ENCODE data around the gene CCBE1. TPM values are rescaled to one million over a fixed set of nuclear protein-coding genes. Genes with fewer than 3 reads are reported as not detected.
"Not testable (repeated sequence)": the region's sequence is repeated elsewhere in the genome, so short reads cannot be mapped to it uniquely, and the experiment has no call there.

CCBE1 gene
- polyA plus RNA-seq, 3 donors, result 33.4 to 39.4 (median 34.8) TPM

GRCh38 chr18:59717291-59717690 lies 20.1 kb upstream of the CCBE1 start:
- no peak for DNase-seq (ENCODE audit: low read depth in 3 of 3, low spot score in 2 of 3)

GRCh38 chr18:59715966-59716369 lies 18.7 kb upstream of the CCBE1 start:
- no peak for DNase-seq (ENCODE audit: low read depth in 3 of 3, low spot score in 2 of 3)

GRCh38 chr18:59715445-59715844 lies 18.2 kb upstream of the CCBE1 start:
- no peak for DNase-seq (ENCODE audit: low read depth in 3 of 3, low spot score in 2 of 3)

GRCh38 chr18:59714096-59714495 lies 16.9 kb upstream of the CCBE1 start:
- not testable (repeated sequence) for DNase-seq (ENCODE audit: low read depth in 3 of 3, low spot score in 2 of 3)

- no peak for DNase-seq (ENCODE audit: low read depth in 3 of 3, low spot score in 2 of 3)
Measured at GRCh38 chr18:59712311-59712710, 15.1 kb upstream of the CCBE1 start.

- no peak for DNase-seq (ENCODE audit: low read depth in 3 of 3, low spot score in 2 of 3)
Measured at GRCh38 chr18:59708988-59709387, 11.8 kb upstream of the CCBE1 start.

GRCh38 chr18:59707306-59707705 lies 10.1 kb upstream of the CCBE1 start:
- DNase-seq (ENCODE audit: low read depth in 3 of 3, low spot score in 2 of 3), result no peak

- DNase-seq (ENCODE audit: low read depth in 3 of 3, low spot score in 2 of 3), result no peak
Measured at GRCh38 chr18:59706499-59706898, 9.3 kb upstream of the CCBE1 start.

- DNase-seq (ENCODE audit: low read depth in 3 of 3, low spot score in 2 of 3), result no peak
Measured at GRCh38 chr18:59705145-59705544, 7.9 kb upstream of the CCBE1 start.

GRCh38 chr18:59704146-59704545 lies 6.9 kb upstream of the CCBE1 start:
- no peak for DNase-seq (ENCODE audit: low read depth in 3 of 3, low spot score in 2 of 3)

- no peak for DNase-seq (ENCODE audit: low read depth in 3 of 3, low spot score in 2 of 3)
Measured at GRCh38 chr18:59701272-59701671, 4.0 kb upstream of the CCBE1 start.

GRCh38 chr18:59700535-59700967 lies 3.3 kb upstream of the CCBE1 start:
- DNase-seq (ENCODE audit: low read depth in 3 of 3, low spot score in 2 of 3), result no peak

- DNase-seq (ENCODE audit: low read depth in 3 of 3, low spot score in 2 of 3), result no peak
Measured at GRCh38 chr18:59699750-59700534, 2.7 kb upstream of the CCBE1 start.

GRCh38 chr18:59699061-59699460 lies 1.8 kb upstream of the CCBE1 start:
- no peak for DNase-seq (ENCODE audit: low read depth in 3 of 3, low spot score in 2 of 3)

- DNase-seq (ENCODE audit: low read depth in 3 of 3, low spot score in 2 of 3), result no peak
Measured at GRCh38 chr18:59696311-59697235, 650 bp downstream of the CCBE1 start.

GRCh38 chr18:59695551-59695950 lies 1.7 kb downstream of the CCBE1 start:
- no peak for DNase-seq (ENCODE audit: low read depth in 3 of 3, low spot score in 2 of 3)

GRCh38 chr18:59694824-59695223 lies 2.4 kb downstream of the CCBE1 start:
- DNase-seq (ENCODE audit: low read depth in 3 of 3, low spot score in 2 of 3), result no peak

GRCh38 chr18:59691996-59692395 lies 5.2 kb downstream of the CCBE1 start:
- DNase-seq (ENCODE audit: low read depth in 3 of 3, low spot score in 2 of 3), result no peak

GRCh38 chr18:59690996-59691395 lies 6.2 kb downstream of the CCBE1 start:
- DNase-seq (ENCODE audit: low read depth in 3 of 3, low spot score in 2 of 3), result no peak

- DNase-seq (ENCODE audit: low read depth in 3 of 3, low spot score in 2 of 3), result no peak
Measured at GRCh38 chr18:59690186-59690982, 6.8 kb downstream of the CCBE1 start.

GRCh38 chr18:59689756-59690155 lies 7.5 kb downstream of the CCBE1 start:
- DNase-seq (ENCODE audit: low read depth in 3 of 3, low spot score in 2 of 3), result no peak

Measured in right renal cortex interstitium (tissue), 3 donors.